RWPE2 (cell line): ENCODE measurements around the gene RNF31.

ENCODE experiments used
- ATAC-seq: fragments of 200-7000 bp; cut with Tn5 transposase; 3 replicates; pipeline ENCODE4 v1.9.1; 2021; ENCODE audit warnings: low read depth
- DNase-seq: peaks from one replicate; pipeline ENCODE4 v3.0.0-alpha.2; 2020; ENCODE audit warnings: low spot score
- H3K27ac ChIP-seq: fragments of 450-650 bp; 2 replicates; pipeline ENCODE4 v1.5.1; 2017; ENCODE audit warnings: mild to moderate bottlenecking; ENCODE audit not compliant: poor library complexity, severe bottlenecking
- H3K27me3 ChIP-seq: fragments of 250-450 bp; sonication (Bioruptor Pico); 2 replicates; pipeline ENCODE4 v1.5.1; 2021; ENCODE audit warnings: mild to moderate bottlenecking, moderate library complexity; ENCODE audit not compliant: insufficient read depth, poor library complexity, severe bottlenecking
- H3K36me3 ChIP-seq: fragments of 250-450 bp; sonication (Bioruptor Pico); 2 replicates; pipeline ENCODE4 v1.5.1; 2020; ENCODE audit warnings: low read depth, mild to moderate bottlenecking, moderate library complexity
- H3K4me1 ChIP-seq: fragments of 250-450 bp; sonication (Bioruptor Pico); 2 replicates; pipeline ENCODE4 v1.5.1; 2021; ENCODE audit warnings: mild to moderate bottlenecking, moderate library complexity; ENCODE audit not compliant: insufficient read depth, poor library complexity, severe bottlenecking
- H3K4me3 ChIP-seq: fragments of 250-450 bp; sonication (Bioruptor Pico); 2 replicates; pipeline ENCODE4 v1.5.1; 2021; ENCODE audit warnings: mild to moderate bottlenecking, moderate library complexity; ENCODE audit not compliant: severe bottlenecking
- H3K9me3 ChIP-seq: fragments of 250-450 bp; sonication (Bioruptor Pico); 2 replicates; pipeline ENCODE4 v1.5.1; 2021; ENCODE audit warnings: mild to moderate bottlenecking, moderate library complexity; ENCODE audit not compliant: severe bottlenecking
- TF ChIP-seq, protein P1 (sequence below): fragments of 450-650 bp; IDR thresholded peaks from one replicate; pipeline ENCODE4 v1.5.1; 2017; ENCODE audit warnings: mild to moderate bottlenecking, moderate library complexity; ENCODE audit not compliant: poor library complexity, severe bottlenecking

Gene RNF31

DNA sequence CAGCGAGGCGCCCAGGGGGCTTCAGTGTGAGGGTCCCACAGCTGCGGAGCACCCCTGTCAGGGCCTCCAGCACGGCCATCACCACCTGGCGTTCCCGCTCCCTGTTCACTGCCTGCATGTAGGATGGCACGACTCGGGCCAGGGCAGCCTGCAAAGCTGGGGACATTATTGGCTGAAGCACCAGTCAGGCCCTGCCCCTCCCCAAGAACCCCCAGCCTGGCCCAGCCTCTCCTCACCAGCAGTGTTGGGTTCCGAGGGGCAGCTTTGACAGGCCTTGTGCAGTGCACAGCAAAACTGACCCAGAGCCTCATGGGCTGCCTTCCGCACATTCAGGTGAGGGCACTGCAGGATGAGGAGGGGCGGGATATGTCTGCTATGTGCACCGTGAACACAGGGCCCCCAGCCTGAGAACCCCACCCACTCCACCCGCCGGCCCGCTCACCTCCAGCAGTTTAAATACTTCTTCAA is 35.8 kb downstream of the RNF31 start:
- Histone ChIP-seq H3K27me3 (no peaks in the 10 kb centered on the region), H3K9me3 (no peaks in the 10 kb centered on the region), H3K36me3 (peaks cover 81% of the 10 kb centered on the region), H3K4me1 (no peaks in the 10 kb centered on the region), H3K4me3 (no peak overlapping the region), H3K27ac (no peak overlapping the region)
- ATAC-seq, result no peak
- peak; percentile 69 for DNase-seq
- TF ChIP-seq, protein P1, sequence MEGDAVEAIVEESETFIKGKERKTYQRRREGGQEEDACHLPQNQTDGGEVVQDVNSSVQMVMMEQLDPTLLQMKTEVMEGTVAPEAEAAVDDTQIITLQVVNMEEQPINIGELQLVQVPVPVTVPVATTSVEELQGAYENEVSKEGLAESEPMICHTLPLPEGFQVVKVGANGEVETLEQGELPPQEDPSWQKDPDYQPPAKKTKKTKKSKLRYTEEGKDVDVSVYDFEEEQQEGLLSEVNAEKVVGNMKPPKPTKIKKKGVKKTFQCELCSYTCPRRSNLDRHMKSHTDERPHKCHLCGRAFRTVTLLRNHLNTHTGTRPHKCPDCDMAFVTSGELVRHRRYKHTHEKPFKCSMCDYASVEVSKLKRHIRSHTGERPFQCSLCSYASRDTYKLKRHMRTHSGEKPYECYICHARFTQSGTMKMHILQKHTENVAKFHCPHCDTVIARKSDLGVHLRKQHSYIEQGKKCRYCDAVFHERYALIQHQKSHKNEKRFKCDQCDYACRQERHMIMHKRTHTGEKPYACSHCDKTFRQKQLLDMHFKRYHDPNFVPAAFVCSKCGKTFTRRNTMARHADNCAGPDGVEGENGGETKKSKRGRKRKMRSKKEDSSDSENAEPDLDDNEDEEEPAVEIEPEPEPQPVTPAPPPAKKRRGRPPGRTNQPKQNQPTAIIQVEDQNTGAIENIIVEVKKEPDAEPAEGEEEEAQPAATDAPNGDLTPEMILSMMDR, result no peak

DNA sequence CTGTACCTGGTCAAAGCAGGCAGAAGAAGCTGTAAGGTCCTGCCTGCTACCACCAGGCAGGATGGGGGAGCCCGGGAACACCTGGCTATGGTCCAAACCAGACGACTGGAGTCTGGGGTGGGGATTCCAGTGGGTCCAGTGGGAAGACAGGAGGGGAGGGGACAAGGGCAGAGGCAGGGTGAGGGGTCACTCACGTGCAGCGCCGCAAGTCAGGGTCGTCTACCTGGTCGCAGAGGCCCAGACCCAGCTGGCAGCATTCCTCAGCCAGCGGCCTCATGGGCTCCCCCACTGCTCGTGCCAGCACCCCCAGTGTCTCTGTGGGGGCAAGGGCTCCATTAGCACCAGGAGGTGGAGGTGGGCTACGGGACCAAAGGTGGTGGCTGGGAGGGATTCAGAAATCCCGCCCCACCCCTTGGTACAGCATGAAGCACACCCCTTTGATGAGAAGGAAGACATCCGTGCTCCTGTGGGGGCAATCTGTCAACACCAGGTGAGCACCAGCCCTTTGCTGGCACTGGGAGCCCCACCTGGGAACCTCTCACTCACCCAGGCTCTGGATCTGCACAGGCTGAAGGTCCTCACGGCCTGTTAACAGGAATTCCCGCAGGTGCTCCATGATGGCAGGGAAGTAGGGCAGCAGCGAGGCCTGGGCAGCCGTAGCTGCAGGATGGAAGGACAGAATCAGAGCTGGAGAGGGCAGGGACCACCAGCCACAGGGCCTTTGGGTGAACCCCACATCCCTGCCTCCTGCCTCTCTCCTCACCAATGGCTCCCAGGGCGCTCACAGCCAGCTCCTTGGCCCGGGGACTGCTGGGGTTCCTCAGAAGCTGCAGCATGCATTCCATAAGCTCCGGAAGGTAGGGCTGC is 37.0 kb downstream of the RNF31 start:
- DNase-seq, result peak; percentile 67
- ATAC-seq, result no peak
- H3K27me3 ChIP-seq, result no peaks in the 10 kb centered on the region
- no peak overlapping the region for H3K4me3 ChIP-seq
- H3K36me3 ChIP-seq, result peaks cover 78% of the 10 kb centered on the region
- H3K27ac ChIP-seq, result no peak overlapping the region
- H3K9me3 ChIP-seq, result no peaks in the 10 kb centered on the region
- TF ChIP-seq, protein P1, result no peak
- H3K4me1 ChIP-seq, result peaks cover 4% of the 10 kb centered on the region

DNA sequence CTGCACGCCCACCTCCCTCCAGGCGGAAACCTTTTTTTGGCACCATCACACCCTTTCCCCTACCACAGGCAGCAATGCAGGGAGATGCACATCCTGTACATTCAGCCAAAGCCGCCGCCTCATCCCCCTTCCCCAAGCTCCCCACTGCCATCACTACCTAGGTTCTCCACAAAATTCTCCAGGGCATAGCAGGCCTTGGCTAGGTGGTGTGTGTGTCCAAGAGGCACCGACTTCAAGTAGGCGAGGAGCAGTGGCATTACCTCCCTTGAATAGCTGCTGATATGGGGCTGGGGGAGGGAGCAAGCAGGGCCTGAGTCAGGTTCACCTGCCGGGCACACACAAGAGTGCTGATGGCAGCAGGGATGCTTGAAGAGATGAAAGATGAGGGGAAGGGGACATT is 37.7 kb downstream of the RNF31 start:
- no peak for ATAC-seq
- no peaks in the 10 kb centered on the region for H3K27me3 ChIP-seq
- TF ChIP-seq, protein P1, result no peak
- DNase-seq, result no peak
- H3K4me3 ChIP-seq, result no peak overlapping the region
- peaks cover 4% of the 10 kb centered on the region for H3K4me1 ChIP-seq
- no peak overlapping the region for H3K27ac ChIP-seq
- H3K9me3 ChIP-seq, result no peaks in the 10 kb centered on the region
- H3K36me3 ChIP-seq, result peaks cover 74% of the 10 kb centered on the region

DNA sequence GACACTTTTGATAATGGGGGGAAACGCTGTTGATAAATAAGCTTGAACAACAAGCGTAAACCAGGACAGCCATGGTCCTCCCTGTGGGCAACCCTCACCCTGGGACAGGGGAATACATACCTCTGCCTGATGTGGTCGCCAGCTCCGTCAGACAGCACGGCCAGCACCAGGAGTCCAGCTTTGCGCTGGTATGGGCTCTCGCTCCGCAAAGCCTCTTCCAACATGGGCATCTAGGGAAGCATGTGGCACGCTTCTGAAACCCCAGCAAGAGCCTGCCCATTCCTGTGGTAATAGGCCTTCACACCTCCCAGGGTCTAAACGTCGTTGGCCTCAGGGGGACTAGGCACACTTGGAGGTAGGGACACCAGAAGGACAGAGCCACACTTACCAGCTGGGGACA is 38.4 kb downstream of the RNF31 start:
- ATAC-seq (no peak), DNase-seq (no peak)
- Histone ChIP-seq H3K4me1 (peaks cover 4% of the 10 kb centered on the region), H3K27ac (no peak overlapping the region), H3K9me3 (no peaks in the 10 kb centered on the region), H3K4me3 (no peak overlapping the region), H3K36me3 (peaks cover 67% of the 10 kb centered on the region), H3K27me3 (no peaks in the 10 kb centered on the region)
- TF ChIP-seq, protein P1, result no peak

DNA sequence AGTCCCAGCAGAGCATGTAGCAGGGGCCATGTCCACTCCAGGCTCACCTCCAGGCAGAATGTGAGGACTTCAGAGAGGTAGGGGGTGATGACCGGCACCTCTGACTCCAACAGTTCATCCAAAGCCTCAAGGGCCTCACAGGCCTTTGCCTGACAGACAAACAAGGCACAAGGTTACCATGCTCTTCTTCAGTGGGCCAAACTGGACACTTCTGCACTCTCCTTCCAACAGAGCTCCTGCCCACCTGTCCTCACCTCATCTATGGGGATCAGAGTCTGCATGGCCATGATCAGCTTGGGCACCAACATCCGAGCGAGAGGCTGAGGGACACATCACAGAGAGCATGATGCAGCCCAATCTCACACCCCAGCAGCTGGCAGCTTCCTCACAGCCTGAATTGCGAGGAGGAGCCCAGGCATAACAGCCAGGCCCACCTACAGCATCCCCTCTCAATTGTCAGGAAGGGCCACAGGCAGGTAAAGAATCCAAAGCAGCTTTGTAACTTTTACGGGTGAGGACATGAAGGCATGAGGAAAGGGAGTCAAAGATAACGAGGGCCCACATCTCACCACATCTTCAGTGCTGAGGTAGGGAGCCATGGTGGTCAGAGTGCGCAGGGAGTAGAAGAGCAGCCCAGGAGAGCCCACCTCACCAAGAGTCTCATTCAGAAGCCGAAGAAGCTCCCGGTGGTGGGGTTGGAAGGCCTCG is 39.7 kb downstream of the RNF31 start:
- Histone ChIP-seq H3K4me1 (peaks cover 4% of the 10 kb centered on the region), H3K27ac (no peak overlapping the region), H3K9me3 (no peaks in the 10 kb centered on the region), H3K36me3 (peaks cover 65% of the 10 kb centered on the region), H3K27me3 (no peaks in the 10 kb centered on the region), H3K4me3 (no peak overlapping the region)
- DNase-seq (no peak), ATAC-seq (no peak)
- TF ChIP-seq, protein P1, result no peak
